HepG2 (cell line): Measurements from ENCODE around the gene ZFP69B. TPM values are rescaled to one million over a fixed set of nuclear protein-coding genes. Genes with fewer than 3 reads are reported as not detected.

Source experiments
- ATAC-seq: fragments of 200-7000 bp; cut with Tn5 transposase; 3 replicates; pipeline ENCODE4 v1.9.1; 2020; ENCODE audit warnings: mild to moderate bottlenecking, moderate library complexity
- BruUV-seq: library from RNA; stranded (reverse); fragments of 400-500 nt; replicated peaks from 2 replicates; lab custom pipeline; 2021; lab: Mats Ljungman, UMichigan
- CTCF ChIA-PET: fragments of 300-600 bp; formaldehyde crosslinking; extraction: SDS; loops from one replicate; lab custom pipeline; 2021; ENCODE audit warnings: low total read pairs, inconsistent platforms, low intra/inter-chr PET ratio; lab: Yijun Ruan, JAX
- POLR2A ChIA-PET: fragments of 350-600 bp; sonication (Branson Sonifier 250); formaldehyde crosslinking; loops from one replicate; lab custom pipeline; 2020; ENCODE audit warnings: antibody characterized with exemption, inconsistent platforms; lab: Yijun Ruan, JAX
- DNase-seq: peaks from one replicate; pipeline ENCODE4 v3.0.0-alpha.2; 2015; ENCODE audit warnings: low spot score
- FAIRE-seq: peaks from 3 replicates; lab custom pipeline; 2011; peaks lifted over from hg19 to GRCh38; lab: Jason Lieb, UNC
- H2AFZ ChIP-seq: one replicate; pipeline ENCODE4 v1.6.1; 2011; ENCODE audit warnings: low read length, inconsistent platforms
- H3K27ac ChIP-seq: fragments of 300-600 bp; 3 replicates; pipeline ENCODE4 v1.8.0; 2011; ENCODE audit warnings: mixed run types, mild to moderate bottlenecking, mixed read lengths, low read length, inconsistent platforms; ENCODE audit not compliant: insufficient read depth; ENCODE audit errors: extremely low read length
- H3K27me3 ChIP-seq, 2 experiments: fragments of 200-600 bp in 1 of 2; 2 replicates in 1 of 2; 3 replicates in 1 of 2; pipeline versions ENCODE4 v1.6.0 to v1.8.0; 2011; ENCODE audit warnings: low read length in 2 of 2, mild to moderate bottlenecking in 2 of 2, moderate library complexity in 2 of 2, inconsistent platforms in 1 of 2; ENCODE audit not compliant: insufficient read depth in 2 of 2, control insufficient read depth in 1 of 2
- H3K36me3 ChIP-seq, 2 experiments: fragments of 200-600 bp in 1 of 2; replicated peaks in 1 of 2; 2 replicates in 1 of 2; 3 replicates in 1 of 2; pipeline versions ENCODE4 v1.5.1 to v1.8.0; 2011; ENCODE audit warnings: low read length in 2 of 2, inconsistent platforms in 1 of 2; ENCODE audit not compliant: insufficient read depth in 2 of 2, control insufficient read depth in 1 of 2
- H3K4me1 ChIP-seq: 2 replicates; pipeline ENCODE4 v1.5.1; 2012; ENCODE audit warnings: low read length, inconsistent platforms; ENCODE audit not compliant: insufficient read depth
- H3K4me2 ChIP-seq: 2 replicates; pipeline ENCODE4 v1.6.0; 2011; ENCODE audit warnings: low read depth, low read length, inconsistent platforms
- H3K4me3 ChIP-seq, 3 experiments: fragments of 200-600 bp in 1 of 3; sonication (generic), shearing (Covaris generic) in 1 of 3; replicated peaks in 1 of 3; 2 replicates each; pipeline ENCODE4 v1.5.1; 2011 to 2016; ENCODE audit warnings: low read length in 3 of 3, inconsistent platforms in 2 of 3, low read depth in 2 of 3, mild to moderate bottlenecking in 2 of 3, control low read depth in 1 of 3, mixed read lengths in 1 of 3; ENCODE audit not compliant: insufficient read depth in 1 of 3
- H3K79me2 ChIP-seq: one replicate; pipeline ENCODE4 v1.6.1; 2011; ENCODE audit warnings: low read length, inconsistent platforms; ENCODE audit not compliant: insufficient read depth
- H3K9ac ChIP-seq: 2 replicates; pipeline ENCODE4 v1.6.0; 2011; ENCODE audit warnings: mild to moderate bottlenecking, low read depth, low read length, inconsistent platforms; ENCODE audit not compliant: insufficient read depth
- H3K9me3 ChIP-seq: 2 replicates; pipeline ENCODE4 v1.5.1; 2012; ENCODE audit warnings: mild to moderate bottlenecking, low read length
- H4K20me1 ChIP-seq: 2 replicates; pipeline ENCODE4 v1.6.0; 2011; ENCODE audit warnings: inconsistent platforms, mild to moderate bottlenecking, low read length, moderate library complexity; ENCODE audit not compliant: insufficient read depth
- CENPBD1 ChIP-seq: sonication (generic); formaldehyde crosslinking; IDR thresholded peaks from 2 replicates; pipeline ENCODE4 v1.8.0; 2022; ENCODE audit warnings: missing genetic modification reagents, low read depth, mild to moderate bottlenecking, borderline replicate concordance
- LBX2 ChIP-seq: sonication (generic); formaldehyde crosslinking; IDR thresholded peaks from 2 replicates; pipeline ENCODE4 v1.5.0; 2020; ENCODE audit warnings: missing genetic modification reagents, mild to moderate bottlenecking, borderline replicate concordance
- NFIC ChIP-seq: IDR thresholded peaks from 2 replicates; pipeline ENCODE4 v1.6.1; 2012; ENCODE audit warnings: mild to moderate bottlenecking, low read length, inconsistent platforms
- NFYB ChIP-seq: sonication (generic); formaldehyde crosslinking; IDR thresholded peaks from 2 replicates; pipeline ENCODE4 v1.4.0; 2020; ENCODE audit warnings: missing genetic modification reagents
- RXRB ChIP-seq: IDR thresholded peaks from 2 replicates; pipeline ENCODE4 v1.6.1; 2016; ENCODE audit warnings: borderline replicate concordance, missing genetic modification reagents, missing compliant biosample characterization
- SIX1 ChIP-seq: sonication (generic); formaldehyde crosslinking; IDR thresholded peaks from 2 replicates; pipeline ENCODE4 v1.4.0; 2020; ENCODE audit warnings: missing genetic modification reagents, borderline replicate concordance
- SOX5 ChIP-seq: IDR thresholded peaks from 2 replicates; pipeline ENCODE4 v1.6.1; 2016; ENCODE audit warnings: borderline replicate concordance
- YEATS4 ChIP-seq: sonication (generic); formaldehyde crosslinking; IDR thresholded peaks from 2 replicates; pipeline ENCODE4 v1.4.0; 2020; ENCODE audit warnings: missing genetic modification reagents, borderline replicate concordance
- ZNF160 ChIP-seq: sonication (generic); formaldehyde crosslinking; IDR thresholded peaks from 2 replicates; pipeline ENCODE4 v1.8.0; 2022; ENCODE audit warnings: mild to moderate bottlenecking, inconsistent platforms, missing genetic modification reagents
- ZNF878 ChIP-seq: sonication (generic); formaldehyde crosslinking; IDR thresholded peaks from 2 replicates; pipeline ENCODE4 v1.8.1; 2023; ENCODE audit warnings: mild to moderate bottlenecking, missing genetic modification reagents, moderate library complexity
- WGBS: methylation state at CpG from one replicate; pipeline ENCODE4 v1.1.6; 2017; ENCODE audit warnings: low lambda C conversion rate; 5-methylcytosine and 5-hydroxymethylcytosine counted together
- in situ Hi-C: cut with HindIII; loops from 2 replicates; pipeline ENCODE4 v1.10.0; 2017; ENCODE audit warnings: low pct_unique_long_range_greater_than_20kb; ENCODE audit not compliant: extremely low pct_ligation_motif_present
- intact Hi-C: fragments of 100-400 bp; cut with micrococcal nuclease; formaldehyde crosslinking; loops from one replicate; pipeline ENCODE4 v1.10.0; 2022; ENCODE audit not compliant: unreplicated experiment
- polyA plus RNA-seq, 8 experiments: library from polyadenylated mRNA; depleted of rRNA in 3 of 8; stranded (reverse) in 7 of 8; unstranded in 1 of 8; fragments of >200 nt; fragmentation: Illumina TruSeq in 4 of 8; extraction: Trizol in 4 of 8; gene quantifications; 2 replicates each; pipeline versions ENCODE4 v1.2.1 to v1.2.3, GENCODE V29; 2011 to 2016; ENCODE audit warnings: low read depth in 4 of 8, missing spikeins in 1 of 8, mixed read lengths in 1 of 8; ENCODE audit not compliant: insufficient read depth in 1 of 8
- total RNA-seq, 5 experiments: library from RNA; depleted of rRNA; stranded (reverse); fragments of >200 nt; fragmentation: Illumina TruSeq; extraction: Trizol; gene quantifications; 2 replicates each; pipeline ENCODE4 v1.2.3, GENCODE V29; 2016; ENCODE audit warnings: low read depth in 1 of 5

ZFP69B gene
- total and polyA plus RNA-seq, 2 of the 13 experiments (the other 11 are each of a cell fraction or from before 2014, with no cell fraction given) = 4.6 to 7.7 TPM

GRCh38 chr1:40451238-40451585, 936 bp downstream of the ZFP69B start:
- CTCF ChIA-PET = no interaction called here
- H3K9ac ChIP-seq = peak overlapping the region; percentile 83

GRCh38 chr1:40454873-40455272, 4.6 kb downstream of the ZFP69B start:
- Histone ChIP-seq H3K9ac (no peak overlapping the region), H4K20me1 (no peaks in the 10 kb centered on the region), H3K4me1 (peaks cover 17% of the 10 kb centered on the region), H3K4me2 (no peak overlapping the region), H3K36me3 (peaks cover 11 to 60% of the 10 kb centered on the region in 2 experiments), H2AFZ (no peak overlapping the region), H3K9me3 (peaks cover 65% of the 10 kb centered on the region), H3K4me3 (no peak overlapping the region), H3K79me2 (peaks cover 20% of the 10 kb centered on the region), H3K27ac (no peak overlapping the region), H3K27me3 (no peaks in the 10 kb centered on the region; a peak in 2 of 5 replicates)
- ATAC-seq (no peak), FAIRE-seq (no peak), DNase-seq (no peak)
- intact Hi-C loops = no loop called here
- in situ Hi-C loops = no loop called here
- TF ChIP-seq ZNF160 (CRISPR knock-in tag) = no peak
- BruUV-seq = no TSS peak
- ChIA-PET POLR2A (no interaction called here), CTCF (no interaction called here)
- 88% methylated on average over 1 of the region's 1 CpG for WGBS

More at GRCh38 chr1:40451238-40451585, 936 bp downstream of the ZFP69B start:
- H3K9me3 ChIP-seq = peaks cover 28% of the 10 kb centered on the region
- H3K79me2 ChIP-seq = peaks cover 20% of the 10 kb centered on the region
- H4K20me1 ChIP-seq = no peaks in the 10 kb centered on the region
- peak overlapping the region; percentile 78 for H3K27ac ChIP-seq
- H3K4me3 ChIP-seq = peak overlapping the region; percentile 73 to 87 (median 86)
- no peak for FAIRE-seq
- H3K4me1 ChIP-seq = peaks cover 26% of the 10 kb centered on the region
- in situ Hi-C loops (no loop called here), intact Hi-C loops (loop anchor here (2.0 kb wide), 1 partner anchor 30 kb away; no protein-coding TSS in a partner anchor)
- POLR2A ChIA-PET = interaction anchor here (0.9 to 1.7 kb wide), 3 partner anchors 30 to 80 kb away, joined by 3 to 21 read pairs (median 5); partner anchors contain the start of genes EXO5 and ZNF684
- no peaks in the 10 kb centered on the region; a peak in 2 of 5 replicates for H3K27me3 ChIP-seq
- no peak for ATAC-seq
- no TSS peak for BruUV-seq
- TF ChIP-seq RXRB = 0 out of 2 replicates have a peak, but pooled peaks have one; percentile 7
- no peak for TF ChIP-seq YEATS4 (CRISPR knock-in tag)
- TF ChIP-seq CENPBD1 (CRISPR knock-in tag) = no peak
- no peak for TF ChIP-seq NFYB (CRISPR knock-in tag)
- no peak for TF ChIP-seq ZNF878
- no peak for TF ChIP-seq LBX2
- TF ChIP-seq SOX5 (CRISPR knock-in tag) = 0 out of 2 replicates have a peak, but pooled peaks have one; percentile 3
- no peak for TF ChIP-seq NFIC
- TF ChIP-seq SIX1 (CRISPR knock-in tag) = no peak
- DNase-seq = no peak
- peaks cover 3 to 24% of the 10 kb centered on the region in 2 experiments; a peak in 3 of 5 replicates for H3K36me3 ChIP-seq
- peak overlapping the region; percentile 52 for H2AFZ ChIP-seq
- WGBS = 29% methylated on average over 1 of the region's 1 CpG
- peak overlapping the region; percentile 78 for H3K4me2 ChIP-seq
